ENCODE data around the gene S100A16. TPM values are rescaled to one million over a fixed set of nuclear protein-coding genes. Genes with fewer than 3 reads are reported as not detected.

The S100A16 gene
- polyA plus RNA-seq, 1 donor (not counting 4 experiments of a cell fraction or from before 2014, with no cell fraction given) = 1,620 TPM

GRCh38 chr1:153614189-153614900, 1.4 kb upstream of the S100A16 start:
- DNase-seq (ENCODE audit: low read depth, low spot score) (no peak), FAIRE-seq (no peak)
- Histone ChIP-seq H3K4me3 (ENCODE audit: control insufficient read depth in 2 of 3, extremely low read depth in 1 of 3, insufficient read depth in 2 of 3, low read depth in 1 of 3, low read length in 3 of 3) (peak overlapping the region; percentile 90 to 100 (median 98)), H3K9me1 (ENCODE audit: control insufficient read depth, extremely low read depth, insufficient read depth, low read length) (no peaks in the 10 kb centered on the region), H3K4me1 (ENCODE audit: control insufficient read depth, extremely low read depth, insufficient read depth, low read length) (peaks cover 42% of the 10 kb centered on the region), H3K9me3 (ENCODE audit: control insufficient read depth, low read depth, low read length) (no peaks in the 10 kb centered on the region), H2AFZ (ENCODE audit: control insufficient read depth, low read length) (no peak overlapping the region), H3K79me2 (ENCODE audit: control insufficient read depth, insufficient read depth, low read length) (peaks cover 61% of the 10 kb centered on the region), H3K27ac (ENCODE audit: control insufficient read depth, insufficient read depth, low read length) (peak overlapping the region; percentile 99), H3K36me3 (ENCODE audit: control insufficient read depth in 2 of 2, extremely low read depth in 1 of 2, insufficient read depth in 2 of 2, low read length in 2 of 2) (peaks cover 8 to 36% of the 10 kb centered on the region in 2 experiments), H3K4me2 (ENCODE audit: control insufficient read depth, extremely low read depth, insufficient read depth, low read depth, low read length) (peak overlapping the region; percentile 86), H3K9ac (ENCODE audit: control insufficient read depth, extremely low read depth, insufficient read depth, low read length) (peak overlapping the region; percentile 99), H4K20me1 (ENCODE audit: control insufficient read depth, extremely low read depth, insufficient read depth, low read length) (no peaks in the 10 kb centered on the region), H3K27me3 (ENCODE audit: control insufficient read depth, extremely low read depth, insufficient read depth, low read length) (no peaks in the 10 kb centered on the region)
- TF ChIP-seq EZH2 (IDR thresholded peaks at IDR 0.05; ENCODE audit: low read length) = no peak
- TF ChIP-seq CTCF (optimal IDR thresholded peaks at IDR 0.05 in 1 of 3, IDR thresholded peaks at IDR 0.05 in 1 of 3, conservative IDR thresholded peaks at IDR 0.05 in 1 of 3; ENCODE audit: extremely low read depth in 1 of 3, insufficient read depth in 2 of 3, low read length in 3 of 3) = peak in 1 of 3 experiments; percentile 28
- dilution Hi-C loops (cut with MboI; ENCODE audit: extremely low pct_ligation_motif_present, low sequenced_read_pairs) = no loop called here

- Histone ChIP-seq H3K4me2 (ENCODE audit: control insufficient read depth, extremely low read depth, insufficient read depth, low read depth, low read length) (peak overlapping the region; percentile 98), H2AFZ (ENCODE audit: control insufficient read depth, low read length) (no peak overlapping the region)
- dilution Hi-C loops (cut with MboI; ENCODE audit: extremely low pct_ligation_motif_present, low sequenced_read_pairs) = no loop called here
These were observed 469 bp upstream of the S100A16 start for GRCh38 chr1:153613406-153613805.

More at GRCh38 chr1:153613406-153613805, 469 bp upstream of the S100A16 start:
- peaks cover 50% of the 10 kb centered on the region for H3K4me1 ChIP-seq (ENCODE audit: control insufficient read depth, extremely low read depth, insufficient read depth, low read length)
- H3K27me3 ChIP-seq (ENCODE audit: control insufficient read depth, extremely low read depth, insufficient read depth, low read length) = no peaks in the 10 kb centered on the region
- H3K4me3 ChIP-seq (ENCODE audit: control insufficient read depth in 2 of 3, extremely low read depth in 1 of 3, insufficient read depth in 2 of 3, low read depth in 1 of 3, low read length in 3 of 3) = peak overlapping the region; percentile 86 to 98 (median 90)
- DNase-seq (ENCODE audit: low read depth, low spot score) = no peak
- H3K9me1 ChIP-seq (ENCODE audit: control insufficient read depth, extremely low read depth, insufficient read depth, low read length) = no peaks in the 10 kb centered on the region
- H3K9ac ChIP-seq (ENCODE audit: control insufficient read depth, extremely low read depth, insufficient read depth, low read length) = peak overlapping the region; percentile 99
- peaks cover 3% of the 10 kb centered on the region for H4K20me1 ChIP-seq (ENCODE audit: control insufficient read depth, extremely low read depth, insufficient read depth, low read length)
- no peak for TF ChIP-seq CTCF (optimal IDR thresholded peaks at IDR 0.05 in 1 of 3, IDR thresholded peaks at IDR 0.05 in 1 of 3, conservative IDR thresholded peaks at IDR 0.05 in 1 of 3; ENCODE audit: extremely low read depth in 1 of 3, insufficient read depth in 2 of 3, low read length in 3 of 3)
- TF ChIP-seq EZH2 (IDR thresholded peaks at IDR 0.05; ENCODE audit: low read length) = no peak
- H3K9me3 ChIP-seq (ENCODE audit: control insufficient read depth, low read depth, low read length) = no peaks in the 10 kb centered on the region
- peaks cover 7 to 40% of the 10 kb centered on the region in 2 experiments for H3K36me3 ChIP-seq (ENCODE audit: control insufficient read depth in 2 of 2, extremely low read depth in 1 of 2, insufficient read depth in 2 of 2, low read length in 2 of 2)
- H3K79me2 ChIP-seq (ENCODE audit: control insufficient read depth, insufficient read depth, low read length) = peaks cover 64% of the 10 kb centered on the region
- peak overlapping the region; percentile 98 for H3K27ac ChIP-seq (ENCODE audit: control insufficient read depth, insufficient read depth, low read length)
- FAIRE-seq = peak; percentile 13

Measured in keratinocyte (primary cell).